HG03457 (cell line): Measurements from ENCODE around the gene RXFP4.

Experiments used
- ATAC-seq: cut with Tn5 transposase; IDR thresholded peaks from one replicate; pipeline ENCODE4 v1.9.1; 2021; ENCODE audit warnings: moderate number of reproducible peaks; ENCODE audit not compliant: unreplicated experiment

The RXFP4 gene

DNA sequence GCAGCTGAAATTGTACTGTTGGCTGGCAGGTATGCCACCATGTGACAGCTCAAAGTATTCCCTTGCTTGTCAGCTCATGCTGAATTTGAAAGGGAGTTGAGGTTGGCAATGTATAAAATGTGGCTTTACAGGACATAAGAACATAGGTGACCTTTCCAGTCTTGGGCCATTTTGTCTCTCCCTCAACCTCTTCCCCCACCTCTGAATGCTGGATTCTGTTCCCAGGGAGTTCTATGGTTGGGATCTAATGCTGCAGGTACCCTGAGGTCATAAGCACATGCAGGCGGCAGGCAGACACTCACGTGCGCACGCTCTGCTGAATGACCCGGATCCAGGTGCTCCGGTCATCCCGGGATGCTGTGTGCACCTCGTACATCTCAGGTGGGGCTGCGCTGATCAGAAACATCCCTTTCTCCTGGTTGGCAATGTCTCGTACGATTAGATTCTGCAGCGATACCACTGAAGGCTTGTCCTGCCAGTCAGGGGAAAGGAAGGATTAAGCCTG is 16.0 kb downstream of the RXFP4 start:
- ATAC-seq: no peak

DNA sequence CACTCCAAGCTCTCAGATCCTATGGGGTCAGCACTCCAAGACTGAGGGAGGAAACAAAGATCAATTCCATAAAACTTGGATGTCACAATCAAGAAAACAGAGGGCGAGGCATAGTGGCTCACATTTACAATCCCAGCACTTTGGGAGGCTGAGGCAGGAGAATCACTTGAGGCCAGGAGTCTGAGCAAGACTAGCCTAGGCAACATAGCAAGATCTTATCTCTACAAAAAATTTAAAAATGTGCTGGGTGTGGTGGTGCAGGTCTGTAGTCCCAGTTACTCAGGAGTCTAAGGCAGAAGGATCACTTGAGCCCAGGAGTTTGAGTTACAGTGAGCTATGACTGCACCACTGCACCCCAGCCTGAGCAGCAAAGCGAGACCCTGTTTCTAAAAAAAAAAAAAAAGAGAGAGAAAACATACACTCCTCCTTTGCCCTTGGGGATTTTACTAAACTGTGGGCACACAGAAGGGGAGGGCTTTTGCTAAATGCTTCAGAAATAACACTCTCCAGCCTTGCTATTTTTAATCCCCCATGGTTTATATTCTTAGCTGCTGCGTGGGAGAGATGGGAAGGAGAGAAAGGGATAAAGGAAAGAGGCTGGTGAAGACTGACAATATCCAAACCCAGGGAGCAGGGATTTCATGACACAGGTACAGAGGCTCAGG is 18.8 kb downstream of the RXFP4 start:
- ATAC-seq: no peak

GRCh38 chr1:155961937-155962336 is 20.5 kb downstream of the RXFP4 start:
- ATAC-seq: no peak

DNA sequence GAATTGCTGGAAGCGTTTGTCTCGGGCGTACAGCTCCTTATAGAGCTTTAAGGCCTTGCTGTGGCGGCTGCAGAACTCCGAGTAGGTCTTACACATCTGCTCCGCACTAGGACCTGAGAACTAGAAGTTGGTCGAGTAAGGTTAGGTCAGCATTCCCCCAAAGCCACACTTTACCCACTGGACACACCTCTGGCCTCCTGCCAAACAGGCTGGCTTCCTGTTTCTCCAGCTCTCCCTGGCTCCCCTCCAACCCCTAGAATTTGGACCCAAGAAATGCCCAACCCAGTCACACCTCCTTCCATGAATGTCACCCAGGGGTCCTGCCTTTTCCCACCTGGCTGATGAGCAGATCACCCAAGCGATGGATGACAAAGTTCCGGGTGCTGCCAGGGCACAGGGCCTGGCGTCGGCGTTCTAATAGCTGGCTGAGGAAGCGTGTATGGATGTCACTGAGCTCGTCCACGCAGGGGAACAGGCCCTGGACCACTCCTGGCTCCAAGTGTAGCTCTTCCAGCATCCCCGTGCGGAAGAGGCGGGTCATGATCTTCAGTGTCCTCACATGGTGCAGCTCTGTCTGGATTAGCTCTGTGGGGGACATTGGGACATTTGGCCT is 21.3 kb downstream of the RXFP4 start:
- no peak for ATAC-seq

GRCh38 chr1:155964193-155964592 is 22.8 kb downstream of the RXFP4 start:
- ATAC-seq: no peak

DNA sequence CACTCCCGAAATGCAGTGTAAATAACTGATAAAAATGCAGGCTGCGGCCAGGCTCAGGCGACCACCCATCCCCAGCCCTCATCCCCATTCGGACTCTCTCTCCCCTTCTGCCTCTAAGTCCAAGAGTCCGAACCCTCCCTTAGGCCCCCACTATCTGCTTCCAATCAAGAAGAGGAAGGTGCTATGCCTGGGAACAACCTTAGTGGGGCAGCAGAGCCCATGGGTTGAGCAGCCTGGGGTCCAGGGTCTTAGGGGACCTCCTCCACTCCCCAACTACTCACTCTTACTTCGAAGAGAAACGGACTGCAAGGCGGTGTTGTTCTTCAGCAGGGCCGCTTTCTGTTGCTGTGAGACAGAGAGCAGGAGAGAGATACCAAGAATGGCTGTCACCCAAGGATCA is 24.7 kb downstream of the RXFP4 start:
- ATAC-seq: no peak

- no peak for ATAC-seq
Observed at GRCh38 chr1:155966750-155967149, 25.3 kb downstream of the RXFP4 start.

DNA sequence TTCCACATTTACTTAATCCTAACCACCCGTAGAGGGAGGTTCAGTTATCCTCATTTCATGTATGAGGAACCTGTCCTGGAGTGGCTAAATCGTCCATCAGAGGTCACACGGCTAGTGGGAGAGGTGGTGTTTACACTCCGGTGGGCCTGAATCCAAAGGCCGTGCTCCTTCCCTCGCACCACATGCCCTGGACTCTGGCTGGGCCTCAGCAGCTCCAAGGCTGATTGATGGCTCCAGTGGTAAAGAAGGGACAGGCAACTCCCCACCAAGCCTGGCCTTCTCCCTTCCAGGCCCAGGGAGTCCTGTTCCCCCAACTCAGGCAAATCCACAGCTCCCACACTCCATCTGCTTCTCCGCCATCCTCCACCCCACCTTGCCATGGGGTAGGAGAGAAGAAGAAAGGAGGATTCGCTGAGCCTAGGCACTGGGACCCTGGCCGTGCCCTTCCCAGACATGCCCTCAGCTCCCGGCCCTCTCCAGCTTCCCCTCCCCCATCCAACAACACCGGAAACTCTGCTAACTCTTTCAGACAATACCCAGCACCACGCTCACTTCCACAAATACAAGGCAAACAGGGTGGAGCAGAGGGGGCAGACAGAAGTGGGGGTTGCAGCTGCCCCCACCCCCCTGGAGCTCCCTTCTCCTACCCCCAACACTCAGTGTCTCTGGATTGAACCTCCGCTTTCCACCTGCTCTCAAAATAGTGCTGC is 26.1 kb downstream of the RXFP4 start:
- ATAC-seq: no peak

DNA sequence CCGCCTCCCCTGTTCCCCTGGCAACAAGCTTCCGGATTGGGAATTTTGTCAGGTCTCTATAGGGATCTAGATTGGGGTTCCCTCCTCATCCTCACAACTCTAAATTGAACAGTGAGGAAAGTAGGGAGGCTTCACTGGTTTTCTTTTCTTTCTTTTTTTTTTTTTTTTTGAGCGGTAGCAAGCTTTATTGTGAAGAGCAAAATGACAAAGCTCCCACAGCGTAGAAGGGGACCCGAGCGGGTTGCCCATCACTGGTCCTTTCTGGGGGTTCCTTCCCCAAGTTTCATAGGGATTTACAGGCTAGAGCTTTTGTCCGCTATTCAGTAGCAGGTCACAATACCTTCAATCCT is 26.6 kb downstream of the RXFP4 start:
- no peak for ATAC-seq

DNA sequence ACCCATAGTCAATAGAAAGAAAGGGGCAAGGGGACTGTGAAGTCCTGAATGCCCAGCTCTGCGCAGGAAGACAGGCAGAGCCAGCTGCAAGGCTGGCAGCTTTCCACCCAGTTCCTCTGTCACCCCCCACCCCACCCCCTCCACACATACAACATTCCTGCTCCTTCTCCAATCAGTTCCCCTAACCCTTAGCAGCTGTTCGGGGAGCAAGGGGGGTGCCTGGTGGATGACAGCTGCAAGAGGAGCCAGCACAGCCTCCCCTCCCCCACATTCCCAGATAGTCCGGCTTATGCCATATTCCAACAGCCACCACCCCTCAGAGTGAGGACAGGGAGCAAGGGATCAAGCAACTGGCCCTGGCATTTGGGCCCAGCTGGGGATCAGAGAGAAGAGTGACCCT is 27.2 kb downstream of the RXFP4 start:
- ATAC-seq: no peak

DNA sequence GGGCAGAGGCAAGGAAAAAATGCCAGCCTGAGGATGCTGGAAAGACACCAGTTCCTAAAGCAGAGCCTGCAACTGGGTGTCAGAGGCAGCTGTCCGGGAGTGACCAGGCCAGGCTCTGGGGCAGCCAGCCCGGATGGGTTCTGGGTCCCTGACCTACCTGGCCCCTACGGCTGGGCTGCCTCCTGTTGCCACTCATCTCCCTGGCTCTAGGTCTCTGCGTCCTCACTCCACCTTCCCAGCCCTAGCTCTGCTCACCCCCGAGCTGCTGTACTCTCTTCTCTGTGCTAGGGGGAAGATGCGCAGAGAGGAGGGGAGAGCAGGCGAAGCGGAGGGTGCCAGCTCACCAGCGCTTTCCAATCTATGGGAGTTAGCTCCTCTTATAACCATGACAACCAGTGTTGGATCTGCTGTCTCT is 27.9 kb downstream of the RXFP4 start:
- ATAC-seq: no peak

GRCh38 chr1:155970531-155971167 is 29.2 kb downstream of the RXFP4 start:
- no peak for ATAC-seq

GRCh38 chr1:155971910-155972809 is 30.7 kb downstream of the RXFP4 start:
- no peak for ATAC-seq

DNA sequence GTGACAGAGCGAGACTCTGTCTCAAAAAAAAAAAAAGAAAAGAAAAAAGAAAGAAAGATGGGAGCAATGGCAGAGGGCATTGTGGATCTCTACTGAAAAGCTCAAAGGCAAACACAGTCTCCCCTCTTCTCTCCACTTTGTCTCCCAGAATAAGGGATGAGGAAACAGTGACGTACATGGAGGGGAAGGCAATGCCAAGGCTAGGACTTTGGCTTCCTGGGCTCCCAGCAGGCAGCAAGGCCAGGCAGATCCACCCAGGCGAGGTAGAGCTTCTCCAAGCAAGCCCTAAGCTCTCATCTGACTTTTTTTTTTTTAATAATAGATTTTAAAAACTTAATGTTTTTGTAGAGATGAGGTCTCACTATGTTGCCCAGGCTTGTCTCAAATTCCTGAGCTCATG is 32.3 kb downstream of the RXFP4 start:
- ATAC-seq: no peak

GRCh38 chr1:155974208-155975115 is 33.0 kb downstream of the RXFP4 start:
- no peak for ATAC-seq

- no peak for ATAC-seq
Observed at GRCh38 chr1:155975375-155976061, 34.1 kb downstream of the RXFP4 start.

DNA sequence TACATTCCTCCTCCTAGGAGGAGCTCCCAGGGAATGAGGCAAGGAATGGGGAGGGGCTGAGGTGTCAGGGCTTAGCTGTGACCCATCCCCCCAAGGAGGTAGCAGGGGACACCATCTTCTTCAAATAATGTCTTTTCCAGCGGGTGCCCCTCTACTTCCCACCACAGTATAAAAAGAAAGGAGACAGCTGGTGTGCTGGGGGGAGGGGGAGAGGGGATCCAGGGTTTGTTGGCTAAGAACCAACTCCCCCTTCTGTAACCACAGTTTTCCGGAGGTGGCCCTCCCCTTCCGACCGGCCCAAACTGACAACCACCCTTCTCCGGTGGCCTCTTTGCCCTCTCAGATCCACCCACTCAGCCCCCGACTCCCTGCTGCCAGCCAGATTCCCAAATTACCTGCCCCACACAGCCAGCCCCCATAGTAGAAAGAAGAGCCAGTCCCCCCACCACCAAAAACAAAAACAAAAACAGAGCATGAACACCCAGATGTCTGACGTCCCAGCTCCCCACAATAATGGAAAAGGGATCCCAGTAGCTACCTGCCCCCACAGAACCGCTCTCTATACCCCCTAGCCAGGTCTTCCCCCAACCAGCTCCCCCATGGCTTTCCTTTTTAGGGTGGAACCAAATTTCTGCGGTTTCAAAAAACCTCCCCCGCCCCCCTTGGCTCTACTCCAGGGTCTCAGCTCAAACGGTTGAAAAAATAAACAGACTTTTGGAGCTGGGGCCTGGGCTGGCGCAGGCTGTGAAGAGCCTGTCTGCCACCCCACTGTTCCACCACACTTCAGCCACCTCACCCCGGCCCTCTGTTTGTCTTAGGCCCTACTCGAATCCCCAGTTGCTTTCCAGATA is 34.8 kb downstream of the RXFP4 start:
- no peak for ATAC-seq
